ENCODE data around the gene DCDC2C. TPM values are rescaled to one million over a fixed set of nuclear protein-coding genes. Genes with fewer than 3 reads are reported as not detected.

Gene DCDC2C
- total and polyA plus RNA-seq, 2 donors (not counting 1 experiment from before 2014, with no cell fraction given): not detected

DNA sequence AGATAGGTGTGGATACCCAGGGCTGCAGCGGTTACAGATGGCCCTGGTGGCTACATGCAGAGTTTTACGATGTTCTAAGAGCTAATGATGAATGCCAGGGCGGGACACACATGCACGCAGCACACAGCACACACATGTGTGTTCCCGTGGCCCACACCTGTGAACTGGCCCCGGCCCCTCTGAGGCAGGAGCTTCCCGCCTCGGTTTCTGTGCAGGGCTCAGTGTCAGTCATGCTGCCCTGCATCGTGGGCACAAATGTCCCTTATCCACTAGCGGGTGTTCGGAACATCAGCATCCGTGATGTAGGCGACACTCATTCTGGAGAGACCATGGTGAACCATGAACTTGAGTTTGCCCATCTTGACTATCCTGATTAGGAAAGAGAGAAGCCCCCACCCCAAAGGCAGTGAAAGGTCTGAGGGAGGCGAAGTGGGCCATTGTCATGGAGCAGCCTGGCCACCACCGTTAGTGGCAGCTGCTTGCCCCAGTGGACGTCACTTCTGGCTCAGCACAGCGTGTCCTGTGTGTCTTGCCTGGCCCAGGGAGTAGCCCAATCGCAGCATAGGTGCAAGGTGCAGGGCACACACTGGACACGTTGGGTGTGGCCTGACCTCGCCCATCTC is 43.8 kb downstream of the DCDC2C start:
- no peaks in the 10 kb centered on the region for H3K9me3 ChIP-seq (ENCODE audit: control insufficient read depth, insufficient read depth, low read depth, low read length)

DNA sequence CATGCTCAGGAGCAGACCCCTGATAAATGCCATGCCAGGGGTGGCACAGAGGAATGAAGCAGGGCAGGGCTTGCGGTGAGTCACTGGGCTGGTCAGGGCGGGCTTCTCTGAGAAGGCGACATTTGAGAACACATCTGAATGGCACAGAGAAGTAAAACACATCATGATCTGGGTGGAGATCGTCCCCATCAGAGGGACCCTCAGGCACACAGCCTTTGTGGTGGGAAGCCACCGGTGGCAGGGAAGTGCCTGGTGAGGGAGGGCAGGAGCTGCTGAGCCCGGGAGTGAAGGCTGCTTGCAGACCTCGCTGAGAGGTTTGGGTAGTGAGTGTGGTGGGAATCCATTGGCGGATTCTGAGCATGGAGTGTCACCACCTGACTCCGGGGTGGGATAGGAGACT is 44.5 kb downstream of the DCDC2C start:
- H3K9ac ChIP-seq (ENCODE audit: insufficient read depth, low read length): no peak overlapping the region
- no peaks in the 10 kb centered on the region for H4K20me1 ChIP-seq (ENCODE audit: control insufficient read depth, extremely low read depth, insufficient read depth, low read length)
- TF ChIP-seq, protein P1, sequence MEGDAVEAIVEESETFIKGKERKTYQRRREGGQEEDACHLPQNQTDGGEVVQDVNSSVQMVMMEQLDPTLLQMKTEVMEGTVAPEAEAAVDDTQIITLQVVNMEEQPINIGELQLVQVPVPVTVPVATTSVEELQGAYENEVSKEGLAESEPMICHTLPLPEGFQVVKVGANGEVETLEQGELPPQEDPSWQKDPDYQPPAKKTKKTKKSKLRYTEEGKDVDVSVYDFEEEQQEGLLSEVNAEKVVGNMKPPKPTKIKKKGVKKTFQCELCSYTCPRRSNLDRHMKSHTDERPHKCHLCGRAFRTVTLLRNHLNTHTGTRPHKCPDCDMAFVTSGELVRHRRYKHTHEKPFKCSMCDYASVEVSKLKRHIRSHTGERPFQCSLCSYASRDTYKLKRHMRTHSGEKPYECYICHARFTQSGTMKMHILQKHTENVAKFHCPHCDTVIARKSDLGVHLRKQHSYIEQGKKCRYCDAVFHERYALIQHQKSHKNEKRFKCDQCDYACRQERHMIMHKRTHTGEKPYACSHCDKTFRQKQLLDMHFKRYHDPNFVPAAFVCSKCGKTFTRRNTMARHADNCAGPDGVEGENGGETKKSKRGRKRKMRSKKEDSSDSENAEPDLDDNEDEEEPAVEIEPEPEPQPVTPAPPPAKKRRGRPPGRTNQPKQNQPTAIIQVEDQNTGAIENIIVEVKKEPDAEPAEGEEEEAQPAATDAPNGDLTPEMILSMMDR (conservative IDR thresholded peaks at IDR 0.05 in 1 of 2, IDR thresholded peaks at IDR 0.05 in 1 of 2; ENCODE audit: low read depth in 1 of 2, low read length in 2 of 2): no peak
- no peak for TF ChIP-seq EZH2 (IDR thresholded peaks at IDR 0.05; ENCODE audit: low read length, missing control alignments)
- H3K27ac ChIP-seq (ENCODE audit: insufficient read depth, low read length): no peak overlapping the region
- no peak for DNase-seq (ENCODE audit: low read depth in 2 of 2)
- no peak overlapping the region for H3K4me2 ChIP-seq (ENCODE audit: extremely low read depth, insufficient read depth, low read length)
- H3K36me3 ChIP-seq (ENCODE audit: control insufficient read depth, insufficient read depth, low read length): no peaks in the 10 kb centered on the region
- H3K79me2 ChIP-seq (ENCODE audit: control insufficient read depth, insufficient read depth, low read length): no peaks in the 10 kb centered on the region
- no peak overlapping the region for H3K4me3 ChIP-seq (replicated peaks in 1 of 4; ENCODE audit: control extremely low read depth in 1 of 4, insufficient read depth in 1 of 4, low read depth in 3 of 4, low read length in 4 of 4)
- H3K27me3 ChIP-seq (ENCODE audit: control insufficient read depth, insufficient read depth, low read length): no peaks in the 10 kb centered on the region
- no peaks in the 10 kb centered on the region for H3K4me1 ChIP-seq (ENCODE audit: control insufficient read depth, extremely low read depth, insufficient read depth, low read length)
- no peaks in the 10 kb centered on the region for H3K9me3 ChIP-seq (ENCODE audit: control insufficient read depth, insufficient read depth, low read depth, low read length)
- no peak overlapping the region for H2AFZ ChIP-seq (ENCODE audit: low read length)

More for the DNA sequence above, 43.8 kb downstream of the DCDC2C start:
- TF ChIP-seq, protein P1 (conservative IDR thresholded peaks at IDR 0.05 in 1 of 2, IDR thresholded peaks at IDR 0.05 in 1 of 2; ENCODE audit: low read depth in 1 of 2, low read length in 2 of 2): no peak
- TF ChIP-seq EZH2 (IDR thresholded peaks at IDR 0.05; ENCODE audit: low read length, missing control alignments): no peak
- no peak overlapping the region for H3K4me2 ChIP-seq (ENCODE audit: extremely low read depth, insufficient read depth, low read length)
- H3K27ac ChIP-seq (ENCODE audit: insufficient read depth, low read length): no peak overlapping the region
- H3K4me3 ChIP-seq (replicated peaks in 1 of 4; ENCODE audit: control extremely low read depth in 1 of 4, insufficient read depth in 1 of 4, low read depth in 3 of 4, low read length in 4 of 4): no peak overlapping the region
- H3K79me2 ChIP-seq (ENCODE audit: control insufficient read depth, insufficient read depth, low read length): no peaks in the 10 kb centered on the region
- H3K9ac ChIP-seq (ENCODE audit: insufficient read depth, low read length): no peak overlapping the region
- no peak overlapping the region for H2AFZ ChIP-seq (ENCODE audit: low read length)
- no peaks in the 10 kb centered on the region for H3K27me3 ChIP-seq (ENCODE audit: control insufficient read depth, insufficient read depth, low read length)
- DNase-seq (ENCODE audit: low read depth in 2 of 2): no peak
- no peaks in the 10 kb centered on the region for H3K36me3 ChIP-seq (ENCODE audit: control insufficient read depth, insufficient read depth, low read length)
- H4K20me1 ChIP-seq (ENCODE audit: control insufficient read depth, extremely low read depth, insufficient read depth, low read length): no peaks in the 10 kb centered on the region
- no peaks in the 10 kb centered on the region for H3K4me1 ChIP-seq (ENCODE audit: control insufficient read depth, extremely low read depth, insufficient read depth, low read length)

DNA sequence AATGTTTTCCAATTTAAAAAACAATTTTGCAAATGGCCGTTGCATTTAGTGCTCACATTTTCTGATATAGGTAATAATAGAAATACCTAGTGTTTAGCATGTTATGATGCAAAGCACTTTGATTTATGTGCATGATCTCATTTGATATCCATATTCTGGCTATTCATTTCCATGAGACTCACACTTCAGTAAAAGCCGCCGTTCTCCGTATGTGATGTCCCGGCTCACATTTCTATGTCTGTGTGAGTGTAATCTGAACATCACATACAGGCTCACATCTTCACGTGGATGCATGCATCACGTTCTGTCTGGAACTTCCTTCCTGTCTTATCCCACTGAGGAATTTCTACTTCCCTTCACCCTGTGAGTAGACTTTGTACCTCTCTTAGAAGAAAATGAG is 45.8 kb downstream of the DCDC2C start:
- no peak overlapping the region for H3K4me2 ChIP-seq (ENCODE audit: extremely low read depth, insufficient read depth, low read length)
- TF ChIP-seq EZH2 (IDR thresholded peaks at IDR 0.05; ENCODE audit: low read length, missing control alignments): no peak
- TF ChIP-seq, protein P1 (conservative IDR thresholded peaks at IDR 0.05 in 1 of 2, IDR thresholded peaks at IDR 0.05 in 1 of 2; ENCODE audit: low read depth in 1 of 2, low read length in 2 of 2): no peak
- H3K27ac ChIP-seq (ENCODE audit: insufficient read depth, low read length): no peak overlapping the region
- no peak overlapping the region for H3K9ac ChIP-seq (ENCODE audit: insufficient read depth, low read length)
- no peaks in the 10 kb centered on the region for H3K27me3 ChIP-seq (ENCODE audit: control insufficient read depth, insufficient read depth, low read length)
- no peak overlapping the region for H2AFZ ChIP-seq (ENCODE audit: low read length)
- no peaks in the 10 kb centered on the region for H3K9me3 ChIP-seq (ENCODE audit: control insufficient read depth, insufficient read depth, low read depth, low read length)
- DNase-seq (ENCODE audit: low read depth in 2 of 2): no peak
- no peaks in the 10 kb centered on the region for H3K79me2 ChIP-seq (ENCODE audit: control insufficient read depth, insufficient read depth, low read length)
- no peaks in the 10 kb centered on the region for H4K20me1 ChIP-seq (ENCODE audit: control insufficient read depth, extremely low read depth, insufficient read depth, low read length)
- H3K4me1 ChIP-seq (ENCODE audit: control insufficient read depth, extremely low read depth, insufficient read depth, low read length): no peaks in the 10 kb centered on the region
- no peak overlapping the region for H3K4me3 ChIP-seq (replicated peaks in 1 of 4; ENCODE audit: control extremely low read depth in 1 of 4, insufficient read depth in 1 of 4, low read depth in 3 of 4, low read length in 4 of 4)
- H3K36me3 ChIP-seq (ENCODE audit: control insufficient read depth, insufficient read depth, low read length): no peaks in the 10 kb centered on the region

Data from fibroblast of lung (primary cell).